Right ventricle myocardium inferior (tissue), 1 donor: ENCODE results near the gene C11orf21. TPM values are rescaled to one million over a fixed set of nuclear protein-coding genes. Genes with fewer than 3 reads are reported as not detected.

Experiments
- ATAC-seq: fragments of 200-7000 bp; cut with Tn5 transposase; one replicate; pipeline ENCODE4 v1.9.1; 2020; ENCODE audit warnings: mild to moderate bottlenecking, moderate library complexity
- DNase-seq: peaks from one replicate; pipeline ENCODE4 v3.0.0; 2021; ENCODE audit errors: missing footprints
- intact Hi-C: fragments of 100-400 bp; cut with DNase I; formaldehyde crosslinking; loops from one replicate; pipeline ENCODE4 v1.11.0; 2022
- total RNA-seq: library from RNA; stranded (reverse); fragmentation: NEBNext Ultra II Directional; extraction: Animal tissue kit (Norgen Biotek cat#: 25700); gene quantifications from one replicate; pipeline ENCODE4 v1.2.1, GENCODE V29; 2021
- donor health status: DM: no; HTN: yes; CAD: no; lungs with severe emphysema.

C11orf21 gene
- total RNA-seq, 1 donor from 2014 or later, result 47.1 TPM

DNA sequence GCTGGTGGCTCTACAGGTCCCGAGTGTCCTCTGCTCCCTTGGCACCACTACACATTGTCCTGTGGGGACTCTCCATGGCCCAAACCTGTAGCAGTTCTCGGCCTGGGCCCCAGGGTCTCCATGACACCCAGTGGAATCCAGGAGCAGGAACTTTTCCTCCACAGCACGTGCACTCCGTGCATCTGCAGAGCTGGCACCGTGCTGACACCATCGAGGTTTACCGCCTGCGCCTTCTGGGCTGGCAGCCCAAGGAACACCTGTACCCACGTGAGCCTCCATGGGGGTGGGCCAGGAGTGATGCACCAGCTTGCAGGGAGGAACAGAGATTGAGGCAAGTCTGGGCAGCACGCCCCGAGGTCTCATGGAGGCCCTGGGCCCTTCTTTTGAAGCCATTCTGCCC is 25.3 kb upstream of the C11orf21 start:
- DNase-seq, result no peak
- intact Hi-C loops, result no loop called here
- ATAC-seq, result no peak

GRCh38 chr11:2325719-2326118 is 24.0 kb upstream of the C11orf21 start:
- peak; percentile 95 for ATAC-seq
- DNase-seq, result no peak
- intact Hi-C loops, result no loop called here

DNA sequence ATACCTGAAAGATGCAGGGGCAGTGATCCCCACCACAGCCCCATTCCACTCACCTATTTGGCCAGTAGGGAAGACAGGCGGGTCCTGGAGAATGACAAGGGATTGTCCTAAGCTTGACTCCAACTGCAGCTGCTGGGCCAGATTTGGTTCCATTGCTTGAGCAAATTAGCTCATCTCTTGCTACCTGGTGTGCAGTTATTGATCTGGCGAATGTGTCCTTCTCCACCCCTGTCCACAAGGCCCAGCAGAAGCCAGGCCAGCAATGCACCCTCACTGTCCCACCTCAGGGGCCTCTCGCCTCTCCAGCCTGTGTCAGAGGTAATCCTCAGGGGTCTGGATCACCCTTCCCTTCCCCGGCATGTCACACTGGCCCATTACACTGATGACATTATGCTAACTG is 23.4 kb upstream of the C11orf21 start:
- intact Hi-C loops, result no loop called here
- no peak for DNase-seq
- no peak for ATAC-seq

- DNase-seq (no peak), ATAC-seq (no peak)
- intact Hi-C loops, result no loop called here
Observed at GRCh38 chr11:2321311-2321683, 19.6 kb upstream of the C11orf21 start.

GRCh38 chr11:2320568-2321310 is 19.0 kb upstream of the C11orf21 start:
- no peak for DNase-seq
- ATAC-seq, result no peak
- intact Hi-C loops, result no loop called here

DNA sequence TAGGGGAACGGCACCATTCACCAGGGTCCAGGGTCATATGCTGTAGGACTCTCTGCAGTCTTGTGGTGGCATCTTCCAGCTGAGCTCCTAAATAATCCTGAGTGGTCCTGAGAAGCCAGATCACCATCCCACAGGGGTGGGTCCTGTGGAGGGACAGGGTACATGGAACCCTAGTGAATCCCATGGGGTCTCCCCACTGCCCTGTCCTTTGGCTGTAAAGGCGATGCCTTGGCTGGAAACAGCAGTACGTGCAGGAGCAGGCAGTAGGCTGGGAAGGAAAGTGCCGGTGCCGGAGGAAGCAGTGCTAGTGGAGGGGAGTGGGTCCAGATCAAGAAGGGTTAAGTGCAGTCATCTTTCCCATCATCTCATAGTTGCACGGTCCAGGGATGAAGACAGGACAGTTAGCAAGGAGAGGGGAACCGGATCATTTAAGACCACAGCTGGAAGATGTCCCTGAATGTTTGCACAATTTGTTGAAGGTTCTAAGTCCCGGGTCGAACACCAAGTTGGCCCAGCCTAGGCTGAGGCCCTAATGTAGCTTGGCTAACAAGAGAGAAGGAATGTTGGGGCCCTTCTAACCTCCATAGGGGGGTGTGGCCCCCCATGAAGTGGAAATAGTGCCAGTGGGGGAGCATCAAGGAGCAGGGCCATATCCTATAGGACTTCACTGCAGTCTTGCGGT is 18.2 kb upstream of the C11orf21 start:
- ATAC-seq, result no peak
- intact Hi-C loops, result no loop called here
- DNase-seq, result no peak

DNA sequence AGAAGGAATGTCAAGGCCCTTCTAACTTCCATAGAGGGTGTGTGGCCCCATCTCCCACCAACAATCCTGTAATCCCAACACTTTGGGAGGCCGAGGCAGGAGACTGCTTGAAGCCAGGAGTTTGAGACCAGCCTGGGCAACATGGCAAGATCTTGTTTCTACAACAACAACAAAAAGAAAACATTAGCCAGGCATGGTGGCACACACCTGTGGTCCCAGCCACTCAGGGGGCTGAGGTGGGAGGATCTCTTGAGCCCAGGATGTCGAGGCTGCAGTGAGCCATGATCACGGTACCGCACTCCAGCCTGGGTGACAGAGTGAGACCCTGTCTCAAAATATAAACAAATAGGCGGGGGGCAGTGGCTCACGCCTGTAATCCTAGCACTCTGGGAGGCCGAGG is 17.0 kb upstream of the C11orf21 start:
- ATAC-seq (no peak), DNase-seq (no peak)
- intact Hi-C loops, result no loop called here

GRCh38 chr11:2318123-2318522 is 16.4 kb upstream of the C11orf21 start:
- ATAC-seq (no peak), DNase-seq (no peak)
- intact Hi-C loops, result no loop called here

DNA sequence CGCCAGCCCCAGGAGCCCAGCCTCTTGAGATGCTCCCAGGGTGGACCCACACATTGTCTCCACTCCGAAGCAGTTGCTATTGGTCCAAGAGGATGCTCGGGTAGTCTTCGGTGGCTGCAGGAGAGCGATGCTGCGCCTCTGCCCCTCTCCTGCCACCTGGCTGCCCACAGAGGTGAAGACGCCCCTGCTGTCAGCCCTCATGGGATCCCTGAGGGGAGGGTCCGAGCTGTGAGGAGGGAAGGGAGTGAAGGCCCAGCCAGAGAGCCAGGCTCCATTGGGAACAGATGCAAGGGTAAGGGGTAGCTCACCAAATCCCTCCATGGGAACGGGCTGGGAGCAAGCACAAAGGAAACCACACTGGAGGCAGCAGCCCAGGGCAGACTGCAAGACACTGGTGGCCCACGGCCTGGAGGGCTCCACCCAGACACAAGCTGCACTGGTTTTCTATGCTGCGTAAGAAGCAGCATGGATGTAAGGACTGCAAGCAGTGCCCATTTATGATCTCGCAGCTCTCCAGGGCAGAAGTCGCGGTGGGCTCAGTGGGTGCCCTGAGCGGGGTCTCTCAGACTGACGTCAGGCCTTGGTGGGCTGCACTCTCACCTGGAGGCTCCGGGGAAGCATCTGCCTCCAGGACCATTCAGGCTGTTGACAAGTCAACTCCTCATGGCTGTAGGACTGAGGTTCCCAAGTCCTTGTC is 15.8 kb upstream of the C11orf21 start:
- intact Hi-C loops, result no loop called here
- ATAC-seq (no peak), DNase-seq (peak; percentile 22)

- DNase-seq, result no peak
- intact Hi-C loops, result no loop called here
- no peak for ATAC-seq
Observed at GRCh38 chr11:2316963-2317244, 15.2 kb upstream of the C11orf21 start.

DNA sequence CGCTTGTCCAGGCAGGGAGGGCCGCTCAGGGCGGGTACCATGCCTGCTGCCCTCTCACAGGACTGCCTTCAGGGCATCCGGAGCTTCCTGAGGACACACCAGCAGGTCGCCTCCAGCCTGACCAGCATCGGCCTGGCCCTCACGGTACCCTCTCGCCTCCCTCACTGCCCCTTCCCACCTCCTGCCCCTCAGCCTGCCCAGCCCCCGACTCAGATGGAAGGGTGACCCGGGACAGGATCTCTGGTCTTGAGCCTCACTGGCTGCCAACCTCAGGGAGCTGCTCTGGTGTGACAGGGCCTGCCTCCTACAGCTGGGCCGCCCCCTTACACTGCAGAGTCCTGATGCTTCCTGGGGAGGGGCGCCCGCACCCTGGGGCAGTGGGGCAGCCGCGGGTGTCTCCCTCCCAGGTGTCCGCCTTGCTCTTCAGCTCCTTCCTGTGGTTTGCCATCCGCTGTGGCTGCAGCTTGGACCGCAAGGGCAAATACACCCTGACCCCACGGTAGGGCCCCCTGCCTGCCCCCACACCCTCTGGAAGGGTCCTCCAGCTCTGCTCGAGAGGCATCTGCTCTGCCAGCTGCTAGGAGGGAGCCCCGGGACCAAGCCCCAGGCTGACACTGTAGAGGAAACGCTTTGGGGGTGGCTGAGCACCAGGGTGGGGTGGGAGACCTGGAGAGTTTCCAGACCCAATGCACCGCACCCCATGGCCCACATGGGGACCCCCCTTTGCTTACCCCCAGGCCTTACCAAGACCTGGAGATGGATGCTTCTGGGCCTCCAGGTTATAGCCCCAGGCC is 14.6 kb upstream of the C11orf21 start:
- ATAC-seq (no peak), DNase-seq (no peak)
- intact Hi-C loops, result no loop called here

DNA sequence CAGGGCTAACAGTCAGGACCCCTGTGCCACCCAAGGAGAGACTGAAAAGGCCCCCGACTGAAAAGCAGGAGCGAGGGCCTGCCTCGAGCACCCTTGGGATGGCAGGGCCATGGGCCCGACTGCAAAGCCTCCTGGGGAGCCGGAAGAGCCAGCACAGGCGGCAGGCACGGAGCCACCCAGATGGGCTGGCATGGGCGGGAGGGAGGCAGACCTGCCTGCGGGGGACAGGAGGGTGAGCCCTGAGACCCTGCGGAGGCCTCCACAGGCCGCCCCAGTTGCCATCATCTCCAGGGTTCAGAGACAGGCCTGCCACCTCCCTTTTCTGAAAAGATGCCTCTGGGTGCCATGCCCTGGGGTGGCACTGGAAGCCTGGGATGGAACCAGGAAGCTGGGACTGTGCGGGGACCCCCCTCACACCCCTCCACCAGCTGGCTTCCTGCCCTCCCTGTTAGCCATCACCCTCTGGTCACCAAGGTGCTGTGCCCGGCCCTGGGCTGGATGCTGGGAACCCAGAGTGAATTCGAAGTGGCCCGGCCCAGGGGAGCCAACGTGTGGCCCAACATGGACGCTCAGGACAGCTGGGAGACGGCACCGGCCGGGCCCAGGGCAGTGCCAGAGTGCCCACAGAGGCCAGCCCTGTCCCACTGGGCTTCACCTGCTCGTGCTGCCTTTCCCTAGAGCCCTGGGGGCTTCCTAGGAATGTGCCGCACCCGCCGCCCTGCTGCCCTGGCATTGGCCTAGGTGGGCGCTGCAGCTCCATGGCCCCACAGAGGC is 13.9 kb upstream of the C11orf21 start:
- peak; percentile 43 for ATAC-seq
- intact Hi-C loops, result loop anchor here (1.0 kb wide), 1 partner anchor 60 kb away; no protein-coding TSS in a partner anchor
- DNase-seq, result no peak

DNA sequence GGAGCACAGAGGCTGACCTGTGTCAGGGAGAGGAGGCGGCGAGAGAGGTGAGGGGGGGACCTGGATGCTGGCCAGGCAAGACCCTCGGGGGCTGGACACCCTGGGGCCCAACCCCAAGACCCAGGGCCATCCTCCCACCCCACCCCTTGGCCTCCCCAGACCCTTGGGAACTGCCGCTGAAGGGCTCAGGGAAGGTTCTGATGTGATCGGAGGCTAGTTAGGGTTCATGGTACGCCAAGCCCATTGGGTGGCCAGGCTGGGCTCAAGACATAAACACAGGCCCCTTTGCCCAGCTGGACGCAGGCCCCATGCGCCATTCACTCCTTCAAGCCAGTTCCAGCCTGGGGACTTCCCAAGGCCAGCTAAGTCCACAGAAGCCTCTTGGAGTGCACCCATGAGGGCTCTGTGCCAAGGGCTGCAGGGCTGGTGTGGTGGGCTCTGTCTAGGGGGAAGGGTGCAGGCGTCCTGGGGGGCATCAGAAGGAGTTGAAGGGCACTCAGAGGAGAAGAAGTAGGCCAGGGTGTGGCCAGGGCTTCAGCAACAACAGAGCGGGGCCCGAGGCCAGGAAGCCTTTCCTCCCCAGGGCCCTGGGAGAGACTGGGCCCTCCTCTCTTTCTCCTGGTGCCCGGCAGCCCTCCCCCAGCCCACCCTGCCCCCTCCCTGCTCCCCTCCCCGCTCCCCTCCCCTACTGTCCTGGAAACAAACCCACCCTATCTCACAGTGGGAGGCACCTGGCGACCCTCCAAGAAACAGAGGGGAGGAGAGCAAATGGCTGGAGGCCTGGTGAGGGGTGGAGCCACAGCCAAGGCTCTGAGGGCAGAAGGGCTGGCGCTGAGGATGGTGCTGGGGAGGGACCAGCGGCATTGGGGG is 13.0 kb upstream of the C11orf21 start:
- peak; percentile 88 for ATAC-seq
- DNase-seq, result peak; percentile 94
- intact Hi-C loops, result loop anchor here (1.0 kb wide), 1 partner anchor 61 kb away; no protein-coding TSS in a partner anchor

GRCh38 chr11:2314136-2314524 is 12.4 kb upstream of the C11orf21 start:
- intact Hi-C loops, result no loop called here
- no peak for ATAC-seq
- no peak for DNase-seq

- ATAC-seq (peak; percentile 13), DNase-seq (no peak)
- intact Hi-C loops, result no loop called here
Observed at GRCh38 chr11:2313051-2313951, 11.6 kb upstream of the C11orf21 start.

- ATAC-seq, result no peak
- DNase-seq, result no peak
- intact Hi-C loops, result no loop called here
Observed at GRCh38 chr11:2312232-2313042, 10.7 kb upstream of the C11orf21 start.
